Epithelial cell of proximal tubule (primary cell): Measurements from ENCODE around the gene GTF3C5. TPM values are rescaled to one million over a fixed set of nuclear protein-coding genes. Genes with fewer than 3 reads are reported as not detected.
"Not testable (repeated sequence)": the region's sequence is repeated elsewhere in the genome, so short reads cannot be mapped to it uniquely, and the experiment has no call there.

Source experiments
- DNase-seq: peaks from one replicate; pipeline ENCODE4 v3.0.0-alpha.2; 2011; ENCODE audit warnings: low read depth
- H3K4me3 ChIP-seq: 2 replicates; pipeline ENCODE4 v1.5.1; 2011; ENCODE audit warnings: low read depth, mild to moderate bottlenecking, low read length
- CTCF ChIP-seq: conservative IDR thresholded peaks from 2 replicates; pipeline ENCODE4 v1.5.1; 2012; ENCODE audit warnings: low read depth, mild to moderate bottlenecking, low read length
- total RNA-seq: library from RNA; depleted of rRNA; stranded (reverse); fragments of >200 nt; gene quantifications from 2 replicates; pipeline ENCODE4 v1.2.3, GENCODE V29; 2015

Gene GTF3C5
- total RNA-seq, 1 donor from 2014 or later, result 112 TPM

- no peak for TF ChIP-seq CTCF
- no peak for DNase-seq
- H3K4me3 ChIP-seq, result no peak overlapping the region
Measured at GRCh38 chr9:133088756-133089155, 58.0 kb downstream of the GTF3C5 start.

GRCh38 chr9:133089271-133089671 lies 58.5 kb downstream of the GTF3C5 start:
- no peak for DNase-seq
- TF ChIP-seq CTCF, result no peak
- H3K4me3 ChIP-seq, result no peak overlapping the region

GRCh38 chr9:133090187-133090586 lies 59.4 kb downstream of the GTF3C5 start:
- no peak for DNase-seq
- H3K4me3 ChIP-seq, result no peak overlapping the region
- TF ChIP-seq CTCF, result no peak

- H3K4me3 ChIP-seq, result no peak overlapping the region
- DNase-seq, result no peak
- TF ChIP-seq CTCF, result no peak
Measured at GRCh38 chr9:133090752-133091385, 60.1 kb downstream of the GTF3C5 start.

GRCh38 chr9:133094351-133094750 lies 63.6 kb downstream of the GTF3C5 start:
- H3K4me3 ChIP-seq, DNase-seq: not testable (repeated sequence)

GRCh38 chr9:133094842-133095393 lies 64.1 kb downstream of the GTF3C5 start:
- no peak for DNase-seq
- no peak for TF ChIP-seq CTCF
- H3K4me3 ChIP-seq, result no peak overlapping the region

GRCh38 chr9:133098104-133098754 lies 67.4 kb downstream of the GTF3C5 start:
- no peak for TF ChIP-seq CTCF
- no peak for DNase-seq

More at GRCh38 chr9:133098104-133098754, 67.4 kb downstream of the GTF3C5 start:
- no peak overlapping the region for H3K4me3 ChIP-seq
